Stimulated activated CD4-positive, alpha-beta T cell treated with anti-CD3 and anti-CD28 coated beads, Interleukin-4, amount 100 ng/mL, for 24 hours (primary cell): Measurements from ENCODE around the gene MRPS2.
"Not testable (repeated sequence)": the region's sequence is repeated elsewhere in the genome, so short reads cannot be mapped to it uniquely, and the experiment has no call there.

Experiments
- DNase-seq: peaks from one replicate; pipeline ENCODE4 v3.0.0-alpha.2; 2020

Gene MRPS2

GRCh38 chr9:135500525-135501260, at the start of gene MRPS2:
Gene MRPS2 (plus strand): TSS chr9:135500682. CDS start chr9:135500711, 29 bp downstream.
- peak; percentile 86 for DNase-seq

- no peak for DNase-seq
Measured at GRCh38 chr9:135450956-135451355, 49.5 kb upstream of the MRPS2 start.

GRCh38 chr9:135451909-135452308, 48.6 kb upstream of the MRPS2 start:
- not testable (repeated sequence) for DNase-seq

GRCh38 chr9:135454737-135455136, 45.7 kb upstream of the MRPS2 start:
- DNase-seq, result no peak

GRCh38 chr9:135455401-135456030, 45.0 kb upstream of the MRPS2 start:
- no peak for DNase-seq

GRCh38 chr9:135456436-135457104, 43.9 kb upstream of the MRPS2 start:
- DNase-seq, result no peak

GRCh38 chr9:135458478-135458877, 42.0 kb upstream of the MRPS2 start:
- not testable (repeated sequence) for DNase-seq

GRCh38 chr9:135461936-135462335, 38.5 kb upstream of the MRPS2 start:
- no peak for DNase-seq

- no peak for DNase-seq
Measured at GRCh38 chr9:135463140-135463539, 37.3 kb upstream of the MRPS2 start.

GRCh38 chr9:135464181-135464580, 36.3 kb upstream of the MRPS2 start:
- DNase-seq, result no peak

GRCh38 chr9:135468854-135469521, 31.5 kb upstream of the MRPS2 start:
- DNase-seq, result peak; percentile 77

- no peak for DNase-seq
Measured at GRCh38 chr9:135471791-135472640, 28.5 kb upstream of the MRPS2 start.

GRCh38 chr9:135473972-135474543, 26.4 kb upstream of the MRPS2 start:
- no peak for DNase-seq

- DNase-seq, result peak; percentile 14
Measured at GRCh38 chr9:135474915-135475314, 25.6 kb upstream of the MRPS2 start.

- DNase-seq, result no peak
Measured at GRCh38 chr9:135476561-135477355, 23.7 kb upstream of the MRPS2 start.

- no peak for DNase-seq
Measured at GRCh38 chr9:135478191-135478590, 22.3 kb upstream of the MRPS2 start.

GRCh38 chr9:135478829-135479468, 21.5 kb upstream of the MRPS2 start:
- DNase-seq, result no peak

GRCh38 chr9:135479469-135480052, 20.9 kb upstream of the MRPS2 start, which contains the start of gene PPP1R26:
Gene PPP1R26 (plus strand): TSS chr9:135479782. CDS start chr9:135484511, 4,729 bp downstream.
- DNase-seq, result no peak

- DNase-seq, result no peak
Measured at GRCh38 chr9:135480071-135480939, 20.2 kb upstream of the MRPS2 start.
